ENCODE results near the gene SOBP.
"Not testable (repeated sequence)": the region's sequence is repeated elsewhere in the genome, so short reads cannot be mapped to it uniquely, and the experiment has no call there.

GRCh38 chr6:107553121-107553520 lies 63.2 kb downstream of the SOBP start:
- not testable (repeated sequence) for TF ChIP-seq POLR2AphosphoS5, POLR2A (IDR thresholded peaks at IDR 0.05)
